HG02571 (cell line): Measurements from ENCODE around the gene MRPL54.
"Not testable (repeated sequence)": the region's sequence is repeated elsewhere in the genome, so short reads cannot be mapped to it uniquely, and the experiment has no call there.

ENCODE experiments used
- ATAC-seq: cut with Tn5 transposase; IDR thresholded peaks from one replicate; pipeline ENCODE4 v1.9.1; 2021; ENCODE audit warnings: mild to moderate bottlenecking, moderate library complexity; ENCODE audit not compliant: unreplicated experiment

MRPL54 gene

GRCh38 chr19:3740431-3740830 is 22.1 kb upstream of the MRPL54 start:
- ATAC-seq: no peak

GRCh38 chr19:3743486-3743885 is 19.0 kb upstream of the MRPL54 start:
- ATAC-seq: no peak

- ATAC-seq: no peak
These were observed 17.0 kb upstream of the MRPL54 start for GRCh38 chr19:3745363-3746045.

GRCh38 chr19:3746371-3747056 is 16.0 kb upstream of the MRPL54 start:
- no peak for ATAC-seq

- ATAC-seq: no peak
These were observed 13.5 kb upstream of the MRPL54 start for GRCh38 chr19:3748965-3749364.

- ATAC-seq: no peak
These were observed 12.3 kb upstream of the MRPL54 start for GRCh38 chr19:3750211-3750610.

GRCh38 chr19:3751236-3751635 is 11.2 kb upstream of the MRPL54 start:
- no peak for ATAC-seq

GRCh38 chr19:3752492-3752891 is 10.0 kb upstream of the MRPL54 start:
- no peak for ATAC-seq

GRCh38 chr19:3753631-3754410 is 8.7 kb upstream of the MRPL54 start:
- no peak for ATAC-seq

- ATAC-seq: not testable (repeated sequence)
These were observed 4.8 kb upstream of the MRPL54 start for GRCh38 chr19:3757705-3758104.

- not testable (repeated sequence) for ATAC-seq
These were observed 4.2 kb upstream of the MRPL54 start for GRCh38 chr19:3758297-3758696.

- no peak for ATAC-seq
These were observed 2.8 kb upstream of the MRPL54 start for GRCh38 chr19:3759482-3760254.

GRCh38 chr19:3760871-3761361 is 1.6 kb upstream of the MRPL54 start:
- ATAC-seq: peak; percentile 3

- peak; percentile 45 for ATAC-seq
These were observed 926 bp upstream of the MRPL54 start, which contains the start of gene APBA3 for GRCh38 chr19:3761382-3762129. APBA3 (minus strand) TSS chr19:3761692; CDS start chr19:3760264, 1,428 bp downstream.

GRCh38 chr19:3762130-3762473 is 380 bp upstream of the MRPL54 start:
- ATAC-seq: no peak

GRCh38 chr19:3765121-3765520 is 2.6 kb downstream of the MRPL54 start:
- ATAC-seq: no peak

GRCh38 chr19:3765757-3766156 is 3.3 kb downstream of the MRPL54 start:
- ATAC-seq: not testable (repeated sequence)

GRCh38 chr19:3766520-3766919 is 4.0 kb downstream of the MRPL54 start:
- no peak for ATAC-seq

GRCh38 chr19:3767050-3767449 is 4.6 kb downstream of the MRPL54 start:
- ATAC-seq: no peak
